HepG2 (cell line): ENCODE results near the gene MEAF6. TPM values are rescaled to one million over a fixed set of nuclear protein-coding genes. Genes with fewer than 3 reads are reported as not detected.

ENCODE experiments used
- ATAC-seq: fragments of 200-7000 bp; cut with Tn5 transposase; 3 replicates; pipeline ENCODE4 v1.9.1; 2020; ENCODE audit warnings: mild to moderate bottlenecking, moderate library complexity
- BruUV-seq: library from RNA; stranded (reverse); fragments of 400-500 nt; replicated peaks from 2 replicates; lab custom pipeline; 2021; lab: Mats Ljungman, UMichigan
- CTCF ChIA-PET: fragments of 300-600 bp; formaldehyde crosslinking; extraction: SDS; loops from one replicate; lab custom pipeline; 2021; ENCODE audit warnings: low total read pairs, inconsistent platforms, low intra/inter-chr PET ratio; lab: Yijun Ruan, JAX
- POLR2A ChIA-PET: fragments of 350-600 bp; sonication (Branson Sonifier 250); formaldehyde crosslinking; loops from one replicate; lab custom pipeline; 2020; ENCODE audit warnings: antibody characterized with exemption, inconsistent platforms; lab: Yijun Ruan, JAX
- DNase-seq: peaks from one replicate; pipeline ENCODE4 v3.0.0-alpha.2; 2015; ENCODE audit warnings: low spot score
- FAIRE-seq: peaks from 3 replicates; lab custom pipeline; 2011; peaks lifted over from hg19 to GRCh38; lab: Jason Lieb, UNC
- H2AFZ ChIP-seq: one replicate; pipeline ENCODE4 v1.6.1; 2011; ENCODE audit warnings: low read length, inconsistent platforms
- H3K27ac ChIP-seq: fragments of 300-600 bp; 3 replicates; pipeline ENCODE4 v1.8.0; 2011; ENCODE audit warnings: mixed run types, mild to moderate bottlenecking, mixed read lengths, low read length, inconsistent platforms; ENCODE audit not compliant: insufficient read depth; ENCODE audit errors: extremely low read length
- H3K27me3 ChIP-seq, 2 experiments: fragments of 200-600 bp in 1 of 2; 2 replicates in 1 of 2; 3 replicates in 1 of 2; pipeline versions ENCODE4 v1.6.0 to v1.8.0; 2011; ENCODE audit warnings: low read length in 2 of 2, mild to moderate bottlenecking in 2 of 2, moderate library complexity in 2 of 2, inconsistent platforms in 1 of 2; ENCODE audit not compliant: insufficient read depth in 2 of 2, control insufficient read depth in 1 of 2
- H3K36me3 ChIP-seq, 2 experiments: fragments of 200-600 bp in 1 of 2; replicated peaks in 1 of 2; 2 replicates in 1 of 2; 3 replicates in 1 of 2; pipeline versions ENCODE4 v1.5.1 to v1.8.0; 2011; ENCODE audit warnings: low read length in 2 of 2, inconsistent platforms in 1 of 2; ENCODE audit not compliant: insufficient read depth in 2 of 2, control insufficient read depth in 1 of 2
- H3K4me1 ChIP-seq: 2 replicates; pipeline ENCODE4 v1.5.1; 2012; ENCODE audit warnings: low read length, inconsistent platforms; ENCODE audit not compliant: insufficient read depth
- H3K4me2 ChIP-seq: 2 replicates; pipeline ENCODE4 v1.6.0; 2011; ENCODE audit warnings: low read depth, low read length, inconsistent platforms
- H3K4me3 ChIP-seq, 3 experiments: fragments of 200-600 bp in 1 of 3; sonication (generic), shearing (Covaris generic) in 1 of 3; replicated peaks in 1 of 3; 2 replicates each; pipeline ENCODE4 v1.5.1; 2011 to 2016; ENCODE audit warnings: low read length in 3 of 3, inconsistent platforms in 2 of 3, low read depth in 2 of 3, mild to moderate bottlenecking in 2 of 3, control low read depth in 1 of 3, mixed read lengths in 1 of 3; ENCODE audit not compliant: insufficient read depth in 1 of 3
- H3K79me2 ChIP-seq: one replicate; pipeline ENCODE4 v1.6.1; 2011; ENCODE audit warnings: low read length, inconsistent platforms; ENCODE audit not compliant: insufficient read depth
- H3K9ac ChIP-seq: 2 replicates; pipeline ENCODE4 v1.6.0; 2011; ENCODE audit warnings: mild to moderate bottlenecking, low read depth, low read length, inconsistent platforms; ENCODE audit not compliant: insufficient read depth
- H3K9me3 ChIP-seq: 2 replicates; pipeline ENCODE4 v1.5.1; 2012; ENCODE audit warnings: mild to moderate bottlenecking, low read length
- H4K20me1 ChIP-seq: 2 replicates; pipeline ENCODE4 v1.6.0; 2011; ENCODE audit warnings: inconsistent platforms, mild to moderate bottlenecking, low read length, moderate library complexity; ENCODE audit not compliant: insufficient read depth
- ATF7 ChIP-seq, 2 experiments: fragments of 450-650 bp in 1 of 2; sonication (generic) in 1 of 2; formaldehyde crosslinking in 1 of 2; IDR thresholded peaks; 2 replicates each; pipeline versions ENCODE4 v1.4.0 to v1.6.1; 2016 to 2020; ENCODE audit warnings: antibody characterized with exemption in 1 of 2, mild to moderate bottlenecking in 1 of 2, missing genetic modification reagents in 1 of 2
- CEBPB ChIP-seq: IDR thresholded peaks from 2 replicates; pipeline ENCODE4 v1.6.1; 2011; ENCODE audit warnings: low read depth, low read length, improper control_type of control experiment, borderline replicate concordance
- MAFF ChIP-seq: IDR thresholded peaks from 2 replicates; pipeline ENCODE4 v1.6.1; 2011; ENCODE audit warnings: low read depth, low read length, improper control_type of control experiment
- MAFK ChIP-seq, 2 experiments: IDR thresholded peaks in 1 of 2; conservative IDR thresholded peaks in 1 of 2; 2 replicates each; pipeline ENCODE4 v1.6.1; 2011; ENCODE audit warnings: improper control_type of control experiment in 2 of 2, low read length in 2 of 2
- SP4 ChIP-seq: sonication (generic); formaldehyde crosslinking; IDR thresholded peaks from 2 replicates; pipeline ENCODE4 v1.8.1; 2023; ENCODE audit warnings: mild to moderate bottlenecking, missing genetic modification reagents
- THAP7 ChIP-seq: sonication (generic); formaldehyde crosslinking; IDR thresholded peaks from 2 replicates; pipeline ENCODE4 v1.8.1; 2023; ENCODE audit warnings: mild to moderate bottlenecking, missing genetic modification reagents
- ZBTB33 ChIP-seq: sonication (generic); formaldehyde crosslinking; IDR thresholded peaks from 2 replicates; pipeline ENCODE4 v1.4.0; 2020; ENCODE audit warnings: missing genetic modification reagents
- ZMYM3 ChIP-seq: sonication (generic); formaldehyde crosslinking; IDR thresholded peaks from 2 replicates; pipeline ENCODE4 v1.5.1; 2020; ENCODE audit warnings: mild to moderate bottlenecking, missing genetic modification reagents
- ZNF770 ChIP-seq: sonication (generic); formaldehyde crosslinking; IDR thresholded peaks from 2 replicates; pipeline ENCODE4 v1.5.0; 2020; ENCODE audit warnings: mild to moderate bottlenecking, missing genetic modification reagents
- WGBS: methylation state at CpG from one replicate; pipeline ENCODE4 v1.1.6; 2017; ENCODE audit warnings: low lambda C conversion rate; 5-methylcytosine and 5-hydroxymethylcytosine counted together
- in situ Hi-C: cut with HindIII; loops from 2 replicates; pipeline ENCODE4 v1.10.0; 2017; ENCODE audit warnings: low pct_unique_long_range_greater_than_20kb; ENCODE audit not compliant: extremely low pct_ligation_motif_present
- intact Hi-C: fragments of 100-400 bp; cut with micrococcal nuclease; formaldehyde crosslinking; loops from one replicate; pipeline ENCODE4 v1.10.0; 2022; ENCODE audit not compliant: unreplicated experiment
- polyA plus RNA-seq, 8 experiments: library from polyadenylated mRNA; depleted of rRNA in 3 of 8; stranded (reverse) in 7 of 8; unstranded in 1 of 8; fragments of >200 nt; fragmentation: Illumina TruSeq in 4 of 8; extraction: Trizol in 4 of 8; gene quantifications; 2 replicates each; pipeline versions ENCODE4 v1.2.1 to v1.2.3, GENCODE V29; 2011 to 2016; ENCODE audit warnings: low read depth in 4 of 8, missing spikeins in 1 of 8, mixed read lengths in 1 of 8; ENCODE audit not compliant: insufficient read depth in 1 of 8
- total RNA-seq, 5 experiments: library from RNA; depleted of rRNA; stranded (reverse); fragments of >200 nt; fragmentation: Illumina TruSeq; extraction: Trizol; gene quantifications; 2 replicates each; pipeline ENCODE4 v1.2.3, GENCODE V29; 2016; ENCODE audit warnings: low read depth in 1 of 5

Gene MEAF6
- total and polyA plus RNA-seq, 2 of the 13 experiments (the other 11 are each of a cell fraction or from before 2014, with no cell fraction given): 29.5 to 45.6 TPM

- H3K9me3 ChIP-seq: no peaks in the 10 kb centered on the region
- no peak overlapping the region for H3K9ac ChIP-seq
- no peaks in the 10 kb centered on the region for H3K36me3 ChIP-seq
- BruUV-seq: no TSS peak
- no peak overlapping the region for H2AFZ ChIP-seq
- no peaks in the 10 kb centered on the region for H3K27me3 ChIP-seq
- ChIA-PET POLR2A (interaction anchor here (0.7 to 3.5 kb wide), 5 partner anchors 9 to 49 kb away, joined by 4 to 17 read pairs (median 5); partner anchors contain the start of genes MEAF6 and ZC3H12A), CTCF (no interaction called here)
- in situ Hi-C loops: no loop called here
- 86% methylated on average over 6 of the region's 6 CpGs for WGBS
- H3K4me2 ChIP-seq: no peak overlapping the region
- H3K4me3 ChIP-seq: no peak overlapping the region
- TF ChIP-seq MAFF (peak; percentile 82), SP4 (no peak), ATF7 (IDR thresholded peaks at IDR 0.05) (no peak), ATF7 (CRISPR knock-in tag; IDR thresholded peaks at IDR 0.05) (no peak), MAFK (conservative IDR thresholded peaks at IDR 0.05 in 1 of 2, IDR thresholded peaks at IDR 0.05 in 1 of 2; ENCODE audit: low read length in 2 of 2) (peak; percentile 77 to 90)
- H4K20me1 ChIP-seq: no peaks in the 10 kb centered on the region
- ATAC-seq (no peak), DNase-seq (no peak), FAIRE-seq (no peak)
- H3K27ac ChIP-seq: no peak overlapping the region
- H3K4me1 ChIP-seq: peaks cover 48% of the 10 kb centered on the region
- intact Hi-C loops: no loop called here
- H3K79me2 ChIP-seq: no peaks in the 10 kb centered on the region
Measured at GRCh38 chr1:37465593-37466517, 48.7 kb downstream of the MEAF6 start.

DNA sequence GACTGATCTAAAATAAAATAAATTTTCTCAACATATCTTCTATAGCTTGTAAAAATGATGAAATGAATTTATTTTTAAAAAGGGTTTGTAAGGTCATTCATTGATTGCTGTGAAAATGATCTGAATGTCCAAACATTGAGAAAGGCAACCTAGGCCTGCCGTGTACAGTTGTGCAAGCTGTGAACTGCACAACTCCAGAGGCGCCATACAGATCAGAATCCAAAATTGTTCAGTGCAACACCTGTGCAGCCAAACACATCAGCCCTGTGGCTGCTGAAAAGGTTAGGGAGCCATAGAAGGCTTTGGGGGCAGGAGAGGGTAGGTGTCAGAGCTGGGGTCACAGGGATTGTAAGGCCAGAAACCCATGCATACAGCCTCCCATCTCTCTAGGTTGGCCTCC is 50.1 kb downstream of the MEAF6 start:
- BruUV-seq: no TSS peak
- no peak for ATAC-seq
- FAIRE-seq: no peak
- Histone ChIP-seq H3K27ac (no peak overlapping the region), H4K20me1 (no peaks in the 10 kb centered on the region), H3K4me3 (no peak overlapping the region), H3K27me3 (no peaks in the 10 kb centered on the region), H2AFZ (no peak overlapping the region), H3K9me3 (no peaks in the 10 kb centered on the region), H3K4me1 (peaks cover 35% of the 10 kb centered on the region), H3K4me2 (no peak overlapping the region), H3K36me3 (no peaks in the 10 kb centered on the region), H3K9ac (no peak overlapping the region), H3K79me2 (no peaks in the 10 kb centered on the region)
- DNase-seq: no peak
- ChIA-PET CTCF (no interaction called here), POLR2A (interaction anchor here (3.5 kb wide), 1 partner anchor 10 kb away, joined by 17 read pairs; the partner anchor contains the start of gene ZC3H12A)
- intact Hi-C loops: no loop called here
- peak; percentile 74; the same call in 1 of the 2 replicates for TF ChIP-seq ZBTB33
- 0 out of 2 replicates have a peak, but pooled peaks have one; percentile 9 for TF ChIP-seq CEBPB
- peak; percentile 59; the same call in 1 of the 2 replicates for TF ChIP-seq ZNF770 (CRISPR knock-in tag)
- TF ChIP-seq THAP7 (CRISPR knock-in tag): no peak
- peak; percentile 71 for TF ChIP-seq ZMYM3 (CRISPR knock-in tag)
- in situ Hi-C loops: no loop called here
- WGBS: 65% methylated on average over 2 of the region's 2 CpGs
